Measurements from ENCODE around the gene ARL13B. TPM values are rescaled to one million over a fixed set of nuclear protein-coding genes. Genes with fewer than 3 reads are reported as not detected.
A peak's percentile ranks its signal among the peaks of the same experiment; 100 is the strongest.

The ARL13B gene
- total and polyA plus RNA-seq, 2 of the 13 experiments (the other 11 are each of a cell fraction or from before 2014, with no cell fraction given) = 2.2 to 9.6 TPM

GRCh38 chr3:94062513-94063404 is 82.8 kb downstream of the ARL13B start, which contains the start of the genes DHFR2 and NSUN3 (continued):
- peak; percentile 69; the same call in 1 of the 2 replicates for TF ChIP-seq ZNF558 (CRISPR knock-in tag; IDR thresholded peaks at IDR 0.05; ENCODE audit: borderline replicate concordance)
- TF ChIP-seq DMAP1 (CRISPR knock-in tag; IDR thresholded peaks at IDR 0.05) = 0 out of 2 replicates have a peak, but pooled peaks have one; percentile 54
- TF ChIP-seq ARID2 (CRISPR knock-in tag; IDR thresholded peaks at IDR 0.05; ENCODE audit: borderline replicate concordance) = peak; percentile 70; the same call in 1 of the 2 replicates
- peak; percentile 86; the same call in 1 of the 2 replicates for TF ChIP-seq RORA (CRISPR knock-in tag; IDR thresholded peaks at IDR 0.05)
- no peak for TF ChIP-seq ZMAT5 (CRISPR knock-in tag; IDR thresholded peaks at IDR 0.05; ENCODE audit: borderline replicate concordance, low read depth)
- TF ChIP-seq RFX5 (IDR thresholded peaks at IDR 0.05; ENCODE audit: low read depth, low read length) = no peak
- no peak for TF ChIP-seq SCMH1 (CRISPR knock-in tag; IDR thresholded peaks at IDR 0.05; ENCODE audit: borderline replicate concordance)
- TF ChIP-seq KDM4B (CRISPR knock-in tag; IDR thresholded peaks at IDR 0.05) = 0 out of 2 replicates have a peak, but pooled peaks have one; percentile 51
- TF ChIP-seq ZNF251 (CRISPR knock-in tag; IDR thresholded peaks at IDR 0.05) = no peak
- peak; percentile 66; the same call in 1 of the 2 replicates for TF ChIP-seq RFXAP (CRISPR knock-in tag; IDR thresholded peaks at IDR 0.05; ENCODE audit: borderline replicate concordance)
- no peak for TF ChIP-seq TRAFD1 (CRISPR knock-in tag; IDR thresholded peaks at IDR 0.05; ENCODE audit: borderline replicate concordance)
- TF ChIP-seq ZFP1 (CRISPR knock-in tag; IDR thresholded peaks at IDR 0.05) = peak; percentile 67; the same call in 1 of the 2 replicates
- peak; percentile 58; the same call in 1 of the 2 replicates for TF ChIP-seq SIN3B (IDR thresholded peaks at IDR 0.05; ENCODE audit: low read length)
- no peak for TF ChIP-seq ZBTB37 (CRISPR knock-in tag; IDR thresholded peaks at IDR 0.05)
- peak; percentile 26; the same call in 1 of the 2 replicates for TF ChIP-seq FOXP4 (CRISPR knock-in tag; IDR thresholded peaks at IDR 0.05)
- no peak for TF ChIP-seq TERF1 (CRISPR knock-in tag; IDR thresholded peaks at IDR 0.05)
- 0 out of 2 replicates have a peak, but pooled peaks have one; percentile 43 for TF ChIP-seq ZNF256 (CRISPR knock-in tag; conservative IDR thresholded peaks at IDR 0.05)
- no peak for TF ChIP-seq JUND (CRISPR knock-in tag; IDR thresholded peaks at IDR 0.05)
- TF ChIP-seq TFDP1 (CRISPR knock-in tag; IDR thresholded peaks at IDR 0.05; ENCODE audit: borderline replicate concordance) = peak; percentile 79; the same call in 1 of the 2 replicates
